Heart left ventricle (tissue), 16 donors: Measurements from ENCODE around the gene ESPL1. TPM values are rescaled to one million over a fixed set of nuclear protein-coding genes. Genes with fewer than 3 reads are reported as not detected.

Source experiments
- ATAC-seq, 4 donors: fragments of 200-7000 bp; cut with Tn5 transposase; one replicate each; pipeline ENCODE4 v1.9.1; 2020 to 2022; ENCODE audit warnings: moderate library complexity in 4 of 4, mild to moderate bottlenecking in 3 of 4, moderate number of reproducible peaks in 1 of 4
- DNase-seq, 5 donors: peaks; one replicate each; pipeline ENCODE4 v3.0.0-alpha.2; 2020
- H3K27ac ChIP-seq, 12 donors: fragments of 200-600 bp; sonication (generic) in 4 of 12; one replicate each; pipeline versions ENCODE4 v1.5.0 to v1.8.0; 2016 to 2022; ENCODE audit warnings: mild to moderate bottlenecking in 2 of 12
- H3K27me3 ChIP-seq, 9 donors: fragments of 200-600 bp; sonication (generic) in 2 of 9; one replicate each; pipeline versions ENCODE4 v1.5.1 to v1.8.0; 2016 to 2022; ENCODE audit warnings: mild to moderate bottlenecking in 3 of 9
- H3K36me3 ChIP-seq, 9 donors: fragments of 200-600 bp; sonication (generic) in 2 of 9; one replicate each; pipeline versions ENCODE4 v1.5.0 to v1.8.0; 2018 to 2022; ENCODE audit warnings: mild to moderate bottlenecking in 2 of 9
- H3K4me1 ChIP-seq, 12 donors: fragments of 200-600 bp; sonication (generic) in 4 of 12; one replicate each; pipeline versions ENCODE4 v1.5.0 to v1.8.0; 2016 to 2022; ENCODE audit warnings: mild to moderate bottlenecking in 3 of 12
- H3K4me3 ChIP-seq, 12 donors: fragments of 200-600 bp; sonication (generic) in 4 of 12; one replicate each; pipeline versions ENCODE4 v1.5.0 to v1.8.0; 2017 to 2022; ENCODE audit warnings: mild to moderate bottlenecking in 9 of 12, moderate library complexity in 4 of 12
- H3K9me3 ChIP-seq, 12 donors: fragments of 200-600 bp; sonication (generic) in 4 of 12; one replicate each; pipeline versions ENCODE4 v1.5.0 to v1.8.0; 2016 to 2022; ENCODE audit warnings: mild to moderate bottlenecking in 1 of 12
- POLR2A ChIP-seq, 2 donors: fragments of 450-650 bp; IDR thresholded peaks; one replicate each; pipeline ENCODE4 v1.6.1; 2017; ENCODE audit warnings: antibody characterized with exemption in 2 of 2, mild to moderate bottlenecking in 2 of 2, moderate library complexity in 2 of 2
- WGBS, 4 donors: extraction: QIAGEN DNeasy Blood & Tissue Kit in 2 of 4; methylation state at CpG; one replicate each; pipeline versions ENCODE4 v1.1.5 to v1.1.7; 2013 to 2018; 5-methylcytosine and 5-hydroxymethylcytosine counted together
- intact Hi-C, 10 donors: fragments of 100-400 bp; cut with DNase I; formaldehyde crosslinking; loops; one replicate each; pipeline versions ENCODE4 v1.11.1 to v1.14.2; 2022
- polyA plus RNA-seq, 2 donors: library from polyadenylated mRNA; stranded (reverse); fragments of 200-250 nt; gene quantifications; one replicate each; pipeline ENCODE4 v1.2.3, GENCODE V29; 2013
- total RNA-seq, 9 donors: library from RNA; depleted of rRNA in 2 of 9; stranded (reverse); fragments of >200 nt in 2 of 9; fragmentation: NEBNext Ultra II Directional in 3 of 9; extraction: Animal tissue kit (Norgen Biotek cat#: 25700) in 3 of 9; gene quantifications; one replicate each; pipeline versions ENCODE4 v1.1.0 to v1.2.4, GENCODE V29; 2016 to 2023
- TF ChIP-seq, protein P1 (sequence below), 12 donors: fragments of 200-600 bp; sonication (generic) in 4 of 12; IDR thresholded peaks; one replicate each; pipeline versions ENCODE4 v1.5.0 to v1.8.0; 2018 to 2022; ENCODE audit warnings: antibody characterized with exemption in 12 of 12, mild to moderate bottlenecking in 5 of 12
- donor health status: ischemic (EF 13 %, LVEDD 7.1; RV severe dilation, severe dysfunction).
- donor health status: healthy with polysubstance abuse.
- donor health status: DM: no; HTN: yes; CAD: no.
- donor health status: DM: no; HTN: no; CAD: no.
- donor health status: ischemic (EF 25% LVEDD 6.9; RV normal size, moderate dysfunction).
- donor health status: ischemic (EF 25% LVEDD 5.7; RV mildly dilated, moderate dysfunction).
- donor health status: healthy.
- donor health status: DM: yes; HTN: yes; CAD: no.
- donor health status: ischemic (EF 35%, LVEDD 5.7; RV mildly dilated, moderate dysfunction).
- donor health status: nonischemic (EF 11% LVEDD 7.7; RV severe dilation, severe dysfunction).
- donor health status: DM: yes; HTN: yes; CAD: no.
- donor health status: PGD.
- donor health status: ischemic (EF 29% LVEDD 5.4; RV normal size, mild dysfunction).
- donor health status: nonischemic (EF 23%, LVEDD 6.1; RV moderate dilation, normal function).

Gene ESPL1
- total and polyA plus RNA-seq, 11 donors, result 0.06 to 6.1 (median 0.38) TPM

DNA sequence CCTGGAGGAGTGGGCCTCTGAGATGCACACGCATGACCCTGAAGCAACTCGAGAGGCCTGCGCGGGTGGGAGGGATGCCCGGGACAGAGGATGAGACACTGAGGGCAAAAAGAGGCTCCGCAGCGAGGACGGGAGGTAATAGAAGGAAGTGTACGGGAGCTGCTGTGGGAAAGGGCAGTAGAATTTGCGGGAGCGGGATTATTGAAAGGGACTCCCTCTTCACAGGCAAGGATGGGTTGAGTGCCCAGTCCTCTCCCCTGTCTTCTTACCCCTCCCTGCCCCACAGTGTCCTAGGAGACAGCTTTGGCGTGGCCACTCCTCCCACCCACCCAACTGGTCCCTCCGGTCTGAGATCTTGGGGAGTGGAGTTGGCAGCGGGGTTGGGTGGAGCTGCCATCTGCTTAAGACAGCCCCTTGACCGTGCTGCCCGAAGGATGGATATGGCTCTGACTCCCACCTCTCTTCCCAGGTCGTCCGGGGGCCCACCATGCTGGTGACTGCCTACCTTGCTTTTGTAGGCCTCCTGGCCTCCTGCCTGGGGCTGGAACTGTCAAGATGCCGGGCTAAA, 15.7 kb upstream of the ESPL1 start:
- TF ChIP-seq, protein P1, sequence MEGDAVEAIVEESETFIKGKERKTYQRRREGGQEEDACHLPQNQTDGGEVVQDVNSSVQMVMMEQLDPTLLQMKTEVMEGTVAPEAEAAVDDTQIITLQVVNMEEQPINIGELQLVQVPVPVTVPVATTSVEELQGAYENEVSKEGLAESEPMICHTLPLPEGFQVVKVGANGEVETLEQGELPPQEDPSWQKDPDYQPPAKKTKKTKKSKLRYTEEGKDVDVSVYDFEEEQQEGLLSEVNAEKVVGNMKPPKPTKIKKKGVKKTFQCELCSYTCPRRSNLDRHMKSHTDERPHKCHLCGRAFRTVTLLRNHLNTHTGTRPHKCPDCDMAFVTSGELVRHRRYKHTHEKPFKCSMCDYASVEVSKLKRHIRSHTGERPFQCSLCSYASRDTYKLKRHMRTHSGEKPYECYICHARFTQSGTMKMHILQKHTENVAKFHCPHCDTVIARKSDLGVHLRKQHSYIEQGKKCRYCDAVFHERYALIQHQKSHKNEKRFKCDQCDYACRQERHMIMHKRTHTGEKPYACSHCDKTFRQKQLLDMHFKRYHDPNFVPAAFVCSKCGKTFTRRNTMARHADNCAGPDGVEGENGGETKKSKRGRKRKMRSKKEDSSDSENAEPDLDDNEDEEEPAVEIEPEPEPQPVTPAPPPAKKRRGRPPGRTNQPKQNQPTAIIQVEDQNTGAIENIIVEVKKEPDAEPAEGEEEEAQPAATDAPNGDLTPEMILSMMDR (IDR thresholded peaks at IDR 0.05), result peak in 1 of 12 donors; percentile 19
- TF ChIP-seq POLR2A (IDR thresholded peaks at IDR 0.05), result no peak
- intact Hi-C loops, result loop anchor here in 2 of 10 donors (1.0 to 5.0 kb wide), 4 partner anchors 31 to 40 kb away; no protein-coding TSS in a partner anchor
- Histone ChIP-seq H3K36me3 (peaks cover 0 to 26% (median 16%) of the 10 kb centered on the region in 9 donors), H3K4me3 (peak overlapping the region; percentile 58 to 97 (median 82)), H3K4me1 (peaks cover 0 to 39% (median 24%) of the 10 kb centered on the region in 12 donors), H3K27ac (peak overlapping the region; percentile 66 to 97 (median 94)), H3K27me3 (no peaks in the 10 kb centered on the region), H3K9me3 (no peaks in the 10 kb centered on the region)
- 4 to 12% (median 10%) methylated on average over 17 to 19 of the region's 19 CpGs for WGBS, 4 donors
- DNase-seq (peak in 1 of 5 donors; percentile 31), ATAC-seq (peak in 2 of 4 donors; percentile 9 to 10)

DNA sequence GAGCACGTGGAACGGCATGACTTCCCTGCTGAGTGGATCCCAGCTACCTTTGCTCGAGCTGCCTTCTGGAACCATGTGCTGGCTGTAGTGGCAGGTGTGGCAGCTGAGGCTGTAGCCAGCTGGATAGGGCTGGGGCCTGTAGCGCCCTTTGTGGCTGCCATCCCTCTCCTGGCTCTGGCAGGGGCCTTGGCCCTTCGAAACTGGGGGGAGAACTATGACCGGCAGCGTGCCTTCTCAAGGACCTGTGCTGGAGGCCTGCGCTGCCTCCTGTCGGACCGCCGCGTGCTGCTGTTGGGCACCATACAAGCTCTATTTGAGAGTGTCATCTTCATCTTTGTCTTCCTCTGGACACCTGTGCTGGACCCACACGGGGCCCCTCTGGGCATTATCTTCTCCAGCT, 14.8 kb upstream of the ESPL1 start:
- H3K4me1 ChIP-seq, result peaks cover 0 to 39% (median 24%) of the 10 kb centered on the region in 12 donors
- H3K36me3 ChIP-seq, result peaks cover 0 to 26% (median 16%) of the 10 kb centered on the region in 9 donors
- ATAC-seq, result no peak
- H3K27me3 ChIP-seq, result no peaks in the 10 kb centered on the region
- 87 to 93% (median 92%) methylated on average over 12 to 13 of the region's 13 CpGs for WGBS, 4 donors
- no peaks in the 10 kb centered on the region for H3K9me3 ChIP-seq
- H3K4me3 ChIP-seq, result peak overlapping the region in 7 of 12 donors; percentile 66 to 97 (median 87)
- TF ChIP-seq, protein P1 (IDR thresholded peaks at IDR 0.05), result no peak
- TF ChIP-seq POLR2A (IDR thresholded peaks at IDR 0.05), result no peak
- intact Hi-C loops, result loop anchor here in 2 of 10 donors (2.0 to 5.0 kb wide), 2 partner anchors 32 to 41 kb away; no protein-coding TSS in a partner anchor
- DNase-seq, result no peak
- H3K27ac ChIP-seq, result peak overlapping the region in 3 of 12 donors; percentile 91 to 96 (median 92)

DNA sequence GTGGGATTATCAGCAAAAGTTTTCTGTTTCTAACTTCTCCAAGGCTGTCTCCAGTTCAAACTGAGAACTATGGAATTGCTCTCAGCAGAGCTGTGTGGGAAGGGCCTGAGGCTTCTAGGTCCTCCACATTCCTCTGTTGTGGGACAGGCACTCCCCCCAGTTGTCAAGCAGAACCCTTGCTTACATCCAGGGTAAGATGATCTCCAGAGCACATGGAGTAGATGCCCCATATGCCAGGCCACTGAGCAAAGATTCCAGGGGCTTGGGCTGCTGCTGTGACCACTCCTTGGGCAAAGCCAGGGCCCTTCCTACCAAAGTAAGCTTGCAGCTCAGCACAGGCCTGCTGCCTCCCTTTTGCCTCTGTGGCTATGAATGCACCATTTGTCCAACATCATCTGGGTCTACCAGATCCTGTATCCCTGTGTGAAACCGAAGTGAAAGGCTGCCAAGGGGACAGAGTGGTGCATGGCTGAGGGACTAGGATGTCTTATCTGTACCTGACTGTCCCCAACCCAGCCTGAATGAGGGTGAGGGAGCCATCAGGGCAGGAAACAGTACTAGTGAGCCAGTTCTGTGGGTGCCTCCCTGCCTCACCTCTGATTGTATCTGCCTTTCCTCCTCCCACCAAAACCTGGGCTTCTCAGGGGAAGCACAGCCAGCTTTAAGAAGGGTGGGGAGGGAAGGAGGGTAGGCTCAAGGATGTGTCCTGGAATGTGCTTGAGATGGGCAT, 13.1 kb upstream of the ESPL1 start:
- no peak for ATAC-seq
- H3K27me3 ChIP-seq, result no peaks in the 10 kb centered on the region
- WGBS, 4 donors, result 75 to 85% (median 82%) methylated on average over 1 of the region's 1 CpG
- intact Hi-C loops, result loop anchor here in 1 of 10 donors (5.0 kb wide), 1 partner anchor 43 kb away; no protein-coding TSS in a partner anchor
- H3K4me1 ChIP-seq, result peaks cover 0 to 39% (median 24%) of the 10 kb centered on the region in 12 donors
- no peak overlapping the region for H3K4me3 ChIP-seq
- no peak for TF ChIP-seq POLR2A (IDR thresholded peaks at IDR 0.05)
- TF ChIP-seq, protein P1 (IDR thresholded peaks at IDR 0.05), result no peak
- H3K36me3 ChIP-seq, result peaks cover 0 to 26% (median 16%) of the 10 kb centered on the region in 9 donors
- DNase-seq, result no peak
- no peaks in the 10 kb centered on the region for H3K9me3 ChIP-seq
- H3K27ac ChIP-seq, result no peak overlapping the region

DNA sequence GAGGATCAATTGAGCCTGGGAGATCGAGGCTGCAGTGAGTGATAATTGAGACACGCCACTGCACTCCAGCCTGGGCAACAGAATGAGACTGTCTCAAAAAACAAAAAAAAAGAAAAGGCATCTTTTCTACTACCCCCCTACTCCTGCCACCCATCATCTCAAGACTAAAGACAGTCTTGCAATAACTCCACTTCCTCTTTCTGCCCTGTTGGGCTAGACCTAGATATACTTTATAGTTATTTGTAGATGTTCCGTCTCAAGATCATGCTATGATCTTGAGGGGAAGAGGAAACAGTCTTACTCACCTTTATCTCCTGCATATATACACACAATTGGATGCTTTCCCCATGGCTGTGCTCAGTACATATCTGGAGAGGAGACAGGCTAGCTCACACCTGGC, 12.1 kb upstream of the ESPL1 start:
- Histone ChIP-seq H3K36me3 (peaks cover 0 to 26% (median 16%) of the 10 kb centered on the region in 9 donors), H3K4me3 (no peak overlapping the region), H3K4me1 (peaks cover 0 to 34% (median 19%) of the 10 kb centered on the region in 12 donors), H3K9me3 (no peaks in the 10 kb centered on the region), H3K27ac (no peak overlapping the region), H3K27me3 (no peaks in the 10 kb centered on the region)
- TF ChIP-seq POLR2A (IDR thresholded peaks at IDR 0.05), result no peak
- TF ChIP-seq, protein P1 (IDR thresholded peaks at IDR 0.05), result no peak
- ATAC-seq (no peak), DNase-seq (no peak)
- intact Hi-C loops, result no loop called here
- 84 to 95% (median 90%) methylated on average over 3 of the region's 3 CpGs for WGBS, 4 donors
